ENCODE results near the gene ADPRHL1.
"Not testable (repeated sequence)": the region's sequence is repeated elsewhere in the genome, so short reads cannot be mapped to it uniquely, and the experiment has no call there.

Gene ADPRHL1

GRCh38 chr13:113369189-113369588 lies 84.1 kb downstream of the ADPRHL1 start:
- no peak for DNase-seq (ENCODE audit: low spot score)

GRCh38 chr13:113368353-113368752 lies 84.9 kb downstream of the ADPRHL1 start:
- not testable (repeated sequence) for DNase-seq (ENCODE audit: low spot score)

DNA sequence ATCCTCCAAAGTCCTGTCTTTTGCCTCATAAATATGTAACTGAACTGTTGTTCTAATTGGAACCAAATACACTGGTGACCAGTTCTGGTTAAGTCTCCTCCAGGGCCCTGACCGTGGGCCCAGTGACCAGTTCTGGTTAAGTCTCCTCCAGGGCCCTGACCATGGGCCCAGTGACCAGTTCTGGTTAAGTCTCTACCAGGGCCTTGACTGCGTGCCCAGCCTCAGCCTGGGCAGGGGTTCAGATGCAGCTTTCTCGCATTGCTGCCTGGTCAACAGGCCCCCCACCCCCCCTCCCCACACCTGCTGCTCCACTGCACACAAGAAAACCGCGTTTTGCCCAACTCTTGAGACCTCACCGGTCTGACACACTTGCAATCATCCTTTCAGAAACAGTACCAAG lies 85.5 kb downstream of the ADPRHL1 start:
- DNase-seq (ENCODE audit: low spot score) = no peak

GRCh38 chr13:113367020-113367560 lies 86.2 kb downstream of the ADPRHL1 start:
- no peak for DNase-seq (ENCODE audit: low spot score)

GRCh38 chr13:113365971-113366588 lies 87.2 kb downstream of the ADPRHL1 start:
- no peak for DNase-seq (ENCODE audit: low spot score)

- no peak for DNase-seq (ENCODE audit: low spot score)
Observed at GRCh38 chr13:113365583-113365970, 87.7 kb downstream of the ADPRHL1 start.

DNA sequence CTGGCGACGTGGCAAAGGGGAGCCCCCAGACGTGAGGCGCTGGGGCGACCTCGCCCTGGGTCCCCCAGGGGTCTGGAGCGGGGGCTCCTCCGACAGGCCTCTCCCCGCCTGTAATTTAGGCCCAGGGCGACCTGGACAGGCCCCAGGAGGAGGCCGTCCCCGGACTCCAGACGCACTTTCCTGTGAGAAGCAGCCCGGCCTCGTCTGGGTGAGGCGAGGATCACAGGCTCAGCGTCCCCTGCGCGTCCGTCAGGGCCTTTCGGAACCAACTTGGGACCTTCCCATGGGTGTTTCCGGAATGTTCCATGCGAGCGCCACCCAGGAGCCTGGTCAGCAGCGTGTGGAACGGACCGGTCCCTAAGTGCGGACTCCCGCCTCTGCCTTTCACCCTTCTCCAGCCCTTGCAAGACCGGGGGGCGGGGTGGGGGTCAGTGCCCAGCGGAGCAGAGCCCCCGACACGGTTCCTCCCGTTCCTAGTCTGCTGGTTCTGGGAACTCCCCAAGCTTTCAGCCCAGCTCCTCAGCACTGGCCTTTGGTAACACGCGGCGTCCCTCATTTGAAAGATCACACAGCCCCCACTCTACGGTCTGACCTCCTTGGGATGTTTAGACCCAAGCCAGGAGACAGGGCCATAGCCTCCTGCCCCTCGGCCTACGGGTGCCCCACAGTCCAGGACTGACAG lies 88.2 kb downstream of the ADPRHL1 start:
- no peak for DNase-seq (ENCODE audit: low spot score)

DNA sequence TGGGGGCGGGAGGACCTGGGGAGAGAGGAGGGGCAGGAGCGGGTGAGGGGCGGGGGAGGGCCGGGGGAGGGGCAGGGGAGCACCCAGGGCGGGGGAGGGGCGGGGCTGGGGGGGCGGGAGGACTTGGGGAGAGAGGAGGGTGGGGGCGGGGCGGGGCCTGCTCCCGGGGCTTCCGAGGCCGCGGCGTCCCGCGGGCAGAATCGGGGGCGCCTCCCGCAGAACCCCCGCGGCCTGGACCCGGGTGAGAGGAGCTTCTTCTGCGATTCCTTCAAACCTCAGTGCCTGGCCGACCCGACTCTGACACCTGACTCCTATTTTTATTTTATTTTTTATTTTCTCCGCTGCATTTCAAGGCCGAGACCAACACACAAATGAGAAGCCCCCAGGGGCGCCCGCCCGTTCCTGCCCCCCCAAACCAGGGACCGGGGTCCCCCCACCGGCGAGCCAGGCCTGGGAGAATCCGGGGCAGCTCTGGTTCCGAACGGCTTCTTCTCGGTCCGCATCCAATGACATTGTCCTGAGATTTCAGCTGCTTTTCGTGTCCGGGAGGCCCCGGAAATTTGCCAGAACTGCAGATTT lies 88.9 kb downstream of the ADPRHL1 start:
- peak; percentile 15 for DNase-seq (ENCODE audit: low spot score)

DNA sequence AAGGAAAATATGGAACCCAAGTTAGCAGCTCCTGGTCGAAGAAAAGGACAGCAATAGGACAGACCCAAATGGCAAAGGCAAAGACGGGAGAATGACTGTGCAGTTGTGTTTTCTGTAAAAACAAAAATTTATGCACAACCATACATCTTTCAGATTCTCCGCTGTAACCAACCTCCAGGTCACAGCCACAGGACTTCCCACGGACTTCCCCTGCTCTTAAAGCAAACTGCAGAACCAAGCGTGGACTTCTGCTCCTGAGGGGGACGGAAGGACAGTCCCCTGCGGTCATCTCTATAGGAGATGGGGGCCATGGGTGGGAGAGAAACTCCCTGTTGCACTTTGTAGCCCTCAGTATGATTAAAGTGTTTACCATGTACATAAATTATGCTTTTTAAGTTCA lies 91.9 kb downstream of the ADPRHL1 start:
- no peak for DNase-seq (ENCODE audit: low spot score)

GRCh38 chr13:113360446-113360845 lies 92.8 kb downstream of the ADPRHL1 start:
- DNase-seq (ENCODE audit: low spot score) = no peak

GRCh38 chr13:113359571-113359970 lies 93.7 kb downstream of the ADPRHL1 start:
- no peak for DNase-seq (ENCODE audit: low spot score)

- DNase-seq (ENCODE audit: low spot score) = no peak
Observed at GRCh38 chr13:113358653-113359190, 94.6 kb downstream of the ADPRHL1 start.

DNA sequence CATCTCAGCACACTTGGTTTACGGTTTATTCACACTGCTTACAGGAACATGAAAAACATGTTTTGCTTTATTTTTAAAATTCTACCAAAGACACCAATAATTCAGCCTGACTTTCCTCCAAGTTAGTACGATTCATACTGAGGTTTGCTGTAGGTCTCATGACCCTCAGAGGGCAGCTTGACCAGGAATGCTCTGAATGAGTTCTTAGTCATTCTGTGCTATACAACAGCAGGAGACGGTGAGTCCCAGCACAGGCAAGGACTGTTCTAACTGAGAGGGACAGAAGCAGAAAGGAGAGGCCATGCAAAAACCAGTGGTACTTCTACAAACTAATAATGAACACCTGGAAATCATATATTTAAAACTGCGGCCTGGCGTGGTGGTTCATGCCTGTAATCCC lies 95.8 kb downstream of the ADPRHL1 start:
- DNase-seq (ENCODE audit: low spot score) = no peak

- DNase-seq (ENCODE audit: low spot score) = no peak
Observed at GRCh38 chr13:113356596-113356995, 96.7 kb downstream of the ADPRHL1 start.

DNA sequence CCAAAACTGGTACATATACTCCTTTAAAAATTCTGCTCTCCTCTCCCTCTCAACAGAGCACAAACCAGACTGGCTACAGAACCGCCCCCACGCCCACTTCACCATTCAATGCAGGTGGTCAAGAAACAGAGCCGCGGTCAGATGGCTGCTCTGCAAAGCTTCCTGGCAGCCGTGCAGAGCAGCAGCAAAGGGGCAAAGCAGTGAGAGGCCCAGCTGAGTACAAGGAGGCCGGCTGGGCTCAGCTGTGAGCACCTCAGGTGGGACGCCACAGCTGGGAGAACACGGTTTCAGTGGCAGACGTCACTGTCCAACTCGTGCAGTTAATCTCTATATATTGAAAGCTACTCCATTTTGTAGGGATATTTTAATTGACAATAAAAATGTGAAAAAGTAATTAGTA lies 97.7 kb downstream of the ADPRHL1 start:
- DNase-seq (ENCODE audit: low spot score) = no peak

DNA sequence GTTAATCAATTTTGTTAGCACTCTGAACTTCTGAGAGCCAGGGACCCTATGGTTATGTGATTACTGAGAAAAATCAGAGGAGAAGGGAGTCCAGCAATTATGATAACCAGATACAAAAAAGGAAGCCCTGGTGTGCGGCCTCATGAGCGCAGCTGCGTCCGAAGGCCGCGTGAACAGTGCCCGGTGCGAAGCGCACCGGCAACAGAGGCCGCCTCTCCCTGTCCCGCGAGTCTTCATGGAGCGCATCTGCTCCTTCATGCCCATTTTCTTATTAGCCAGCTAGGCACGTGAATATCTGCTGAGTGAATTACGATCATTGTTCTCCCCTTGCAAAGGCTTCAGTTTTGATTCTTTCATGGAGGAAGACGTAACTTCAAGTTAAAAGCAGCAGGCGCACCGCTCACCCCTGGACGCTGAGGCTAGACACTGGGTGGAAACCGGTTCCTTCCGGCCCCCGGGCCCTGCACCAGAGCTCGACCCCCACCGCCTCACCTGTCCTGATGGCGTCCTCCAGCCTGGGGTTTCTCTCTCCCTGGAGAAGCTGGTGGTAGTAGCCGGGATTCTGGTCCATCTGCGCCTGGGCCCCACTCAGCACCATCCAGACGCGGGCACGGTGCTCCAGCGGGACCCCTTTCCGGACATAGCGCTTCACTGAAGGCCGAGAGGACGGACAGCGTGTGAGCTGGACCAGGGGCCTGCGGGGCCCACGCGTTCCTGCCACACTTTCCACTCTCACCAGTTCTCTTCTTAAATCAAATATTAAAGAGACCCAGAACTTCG lies 98.3 kb downstream of the ADPRHL1 start:
- DNase-seq (ENCODE audit: low spot score) = no peak

DNA sequence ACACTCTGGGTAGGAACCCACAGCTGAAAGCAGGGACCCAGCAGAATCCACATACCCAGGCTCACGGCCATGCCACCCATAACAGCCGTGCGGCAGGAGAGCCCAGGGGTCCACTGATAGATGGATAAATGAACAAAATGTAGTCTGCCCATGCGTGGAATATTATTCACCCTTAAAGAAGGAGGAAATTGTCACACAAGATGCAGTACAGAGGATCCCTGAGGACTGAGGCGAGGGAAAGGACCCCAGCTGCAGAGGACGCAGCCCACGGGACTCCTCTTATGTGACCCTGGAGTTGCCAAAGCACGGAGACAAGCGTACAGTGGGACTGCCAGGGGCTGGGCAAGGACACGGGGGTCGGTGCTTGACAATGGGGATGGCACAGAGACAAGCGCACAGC lies 100.0 kb downstream of the ADPRHL1 start:
- no peak for DNase-seq (ENCODE audit: low spot score)

DNA sequence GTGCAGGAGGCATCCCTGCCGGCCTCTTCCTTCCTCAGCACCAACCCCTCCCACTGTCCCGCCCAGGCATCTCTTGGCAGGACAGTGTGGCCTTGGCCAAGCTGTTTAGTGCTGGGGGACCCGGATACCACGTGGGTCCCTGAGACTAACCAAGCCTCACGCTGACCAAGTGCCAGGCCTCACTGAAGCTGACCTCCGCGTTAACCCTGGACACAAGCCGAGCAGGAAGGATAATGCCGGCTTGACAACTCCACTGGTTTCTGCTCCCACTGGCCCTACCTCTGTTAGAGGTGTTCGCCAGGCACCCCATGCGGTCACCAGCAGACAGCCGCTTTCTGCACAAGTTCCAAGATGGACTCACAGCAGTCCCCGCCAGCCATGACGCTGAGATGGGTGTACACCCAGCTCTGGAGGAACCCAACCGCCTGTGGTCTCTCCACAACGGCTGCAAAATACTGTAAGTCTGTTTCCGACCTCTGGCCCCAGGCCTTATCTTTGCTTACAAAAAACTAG lies 101.7 kb downstream of the ADPRHL1 start:
- no peak for DNase-seq (ENCODE audit: low spot score)

GRCh38 chr13:113350938-113351335 lies 102.4 kb downstream of the ADPRHL1 start:
- no peak for DNase-seq (ENCODE audit: low spot score)

DNA sequence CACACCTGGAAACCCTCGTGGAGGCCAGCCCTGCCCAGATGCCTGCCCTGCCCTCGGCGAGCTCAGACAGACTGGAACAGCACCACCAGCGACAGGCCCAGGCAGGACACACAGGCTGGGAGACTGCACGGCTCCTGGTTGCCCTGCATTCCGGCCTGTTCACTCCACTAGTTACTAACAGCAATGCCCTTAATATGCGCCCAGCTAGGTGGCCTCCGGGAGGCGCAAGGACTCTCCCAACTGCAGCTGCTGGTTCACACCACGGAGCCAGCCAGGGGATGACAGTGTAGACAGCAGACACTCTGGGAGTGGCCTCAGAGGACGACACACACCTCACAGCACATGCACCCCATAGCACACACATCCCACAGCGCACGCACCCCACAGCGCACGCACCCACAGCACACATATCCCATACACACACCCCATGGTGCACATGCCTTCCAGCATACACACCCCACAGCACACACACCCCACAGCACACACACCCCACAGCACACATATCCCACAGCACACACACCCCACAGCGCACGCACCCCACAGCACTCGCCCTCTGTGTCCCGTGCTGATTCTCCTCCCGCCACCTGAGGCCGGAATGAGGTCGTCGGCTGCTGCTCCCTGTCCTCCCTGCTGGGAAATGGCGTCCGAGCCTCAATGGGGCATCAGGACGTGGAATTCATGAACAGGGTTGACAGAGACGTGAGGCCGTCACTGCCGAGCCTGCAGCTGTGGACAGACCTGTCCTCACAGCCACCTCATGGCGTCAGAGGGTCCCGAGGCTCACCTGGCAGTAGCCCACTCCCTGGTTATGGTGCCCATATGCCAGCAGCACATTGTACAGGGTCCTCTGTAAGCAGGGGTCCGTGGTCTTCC lies 103.0 kb downstream of the ADPRHL1 start:
- DNase-seq (ENCODE audit: low spot score) = no peak
